Measurements from ENCODE around the gene TMEM30B. TPM values are rescaled to one million over a fixed set of nuclear protein-coding genes. Genes with fewer than 3 reads are reported as not detected.

The TMEM30B gene
- total and polyA plus RNA-seq, 9 of the 15 experiments (the other 6 are each of a cell fraction or from before 2014, with no cell fraction given): 0.04 TPM; not detected in 8

DNA sequence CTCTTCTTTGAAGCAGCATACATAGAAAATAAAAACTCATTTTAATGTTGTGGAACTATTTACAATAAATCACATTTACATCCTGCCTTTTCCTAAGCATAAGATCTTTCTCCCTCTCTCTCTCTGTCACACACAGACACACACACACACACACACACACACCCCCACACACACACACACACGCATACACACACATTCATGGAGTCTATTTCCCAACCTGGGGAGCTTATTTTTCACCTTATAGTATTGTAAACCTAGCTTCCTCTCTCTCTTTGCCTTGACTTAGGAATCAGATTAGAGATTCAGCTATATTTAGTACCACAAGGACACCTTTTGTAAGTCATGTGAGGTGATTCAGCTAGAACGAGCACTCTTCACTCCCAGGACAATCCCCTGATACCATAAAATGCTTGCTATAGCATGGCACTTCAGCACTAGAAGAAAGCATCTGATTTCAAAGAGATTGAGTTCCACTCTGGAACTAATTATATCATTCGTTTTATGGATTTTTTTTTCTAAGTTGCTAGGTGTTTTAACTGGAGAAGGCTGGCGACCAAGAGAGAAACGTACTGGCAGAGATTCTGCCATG, 23.6 kb downstream of the TMEM30B start:
- POLR2A ChIA-PET: no interaction called here
- WGBS (ENCODE audit: insufficient coverage, low coverage, missing lambda C conversion rate): 4% methylated on average over 4 of the region's 5 CpGs
- H3K4me2 ChIP-seq (ENCODE audit: insufficient read depth, low read length): no peak overlapping the region

DNA sequence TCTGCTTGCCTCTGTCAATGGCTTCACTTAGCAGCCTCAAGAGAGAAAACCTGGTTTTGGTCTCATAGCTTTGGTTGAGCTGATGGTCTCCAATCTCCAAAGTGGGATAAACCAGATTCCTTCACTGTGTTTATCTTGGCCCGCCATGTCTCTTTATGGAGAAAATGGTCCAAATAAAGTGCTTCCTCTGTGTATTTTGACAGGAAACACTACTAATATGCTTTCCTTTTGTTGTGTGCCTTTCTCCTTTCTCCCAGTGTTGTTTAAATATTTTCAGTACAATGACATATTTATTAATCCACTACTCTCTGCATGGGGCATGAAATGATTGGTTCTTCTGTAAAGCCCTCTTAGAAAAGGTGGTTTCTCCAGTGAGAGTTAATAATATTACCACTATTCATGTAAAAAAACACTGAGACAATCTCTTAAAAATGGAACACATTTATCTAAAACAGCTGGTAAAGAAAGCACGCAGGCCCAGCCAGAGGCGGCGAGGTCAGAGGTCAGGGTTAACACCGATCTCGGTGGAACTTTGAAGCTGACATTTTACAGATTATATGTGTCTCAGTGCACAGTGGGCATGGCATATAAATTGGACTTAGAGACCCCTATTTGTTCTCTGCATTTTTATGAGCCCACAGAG, 24.2 kb downstream of the TMEM30B start:
- Histone ChIP-seq H3K36me3 (ENCODE audit: control insufficient read depth, insufficient read depth, low read length) (no peaks in the 10 kb centered on the region), H3K9me1 (ENCODE audit: control insufficient read depth, insufficient read depth, low read length) (no peaks in the 10 kb centered on the region), H3K27ac (ENCODE audit: extremely low read depth, low read depth, low read length) (no peak overlapping the region), H3K4me1 (replicated peaks in 1 of 2; ENCODE audit: control insufficient read depth in 2 of 2, insufficient read depth in 2 of 2, low read length in 2 of 2) (no peaks in the 10 kb centered on the region), H2AFZ (ENCODE audit: low read depth, low read length) (no peak overlapping the region), H3K9me3 (replicated peaks; ENCODE audit: control insufficient read depth, insufficient read depth, low read depth, low read length) (no peaks in the 10 kb centered on the region), H3K79me2 (ENCODE audit: control insufficient read depth, insufficient read depth, low read length) (no peaks in the 10 kb centered on the region), H3K9ac (ENCODE audit: insufficient read depth in 1 of 2, low read depth in 2 of 2, low read length in 2 of 2) (no peak overlapping the region), H3K4me2 (ENCODE audit: insufficient read depth, low read length) (no peak overlapping the region), H3K27me3 (ENCODE audit: control insufficient read depth in 2 of 2, insufficient read depth in 2 of 2, low read length in 2 of 2) (peaks cover 0 to 9% of the 10 kb centered on the region in 2 experiments; a peak in 1 of 5 replicates), H3K4me3 (no peak overlapping the region), H4K20me1 (replicated peaks; ENCODE audit: control insufficient read depth, insufficient read depth, low read length) (no peaks in the 10 kb centered on the region)
- BruUV-seq (replicated peaks): no TSS peak
- no peak for DNase-seq (ENCODE audit: extremely low read depth in 1 of 4, low spot score in 3 of 4)
- ChIA-PET CTCF (ENCODE audit: low intra/inter-chr PET ratio) (no interaction called here), POLR2A (no interaction called here)
- in situ Hi-C loops (cut with MboI) (loop anchor here (5.0 kb wide), 1 partner anchor 635 kb away; no protein-coding TSS in a partner anchor), intact Hi-C loops (cut with micrococcal nuclease) (loop anchor here (10.0 kb wide), 1 partner anchor 922 kb away; no protein-coding TSS in a partner anchor)
- 34% methylated on average over 6 of the region's 6 CpGs for WGBS (ENCODE audit: insufficient coverage, low coverage, missing lambda C conversion rate)
- TF ChIP-seq NR2C1 (IDR thresholded peaks at IDR 0.05) (no peak), NR2C1 (tag; IDR thresholded peaks at IDR 0.05) (peak; percentile 36; the same call in 1 of the 2 replicates), ZNF583 (CRISPR knock-in tag; IDR thresholded peaks at IDR 0.05) (no peak)
- no peak for FAIRE-seq
- no peak for ATAC-seq

More for the DNA sequence above, 23.6 kb downstream of the TMEM30B start:
- CTCF ChIA-PET (ENCODE audit: low intra/inter-chr PET ratio): no interaction called here
- H3K4me1 ChIP-seq (replicated peaks in 1 of 2; ENCODE audit: control insufficient read depth in 2 of 2, insufficient read depth in 2 of 2, low read length in 2 of 2): no peaks in the 10 kb centered on the region
- TF ChIP-seq MEF2D (tag; conservative IDR thresholded peaks at IDR 0.05; ENCODE audit: low read depth) (0 out of 2 replicates have a peak, but pooled peaks have one; percentile 54), RBBP5 (IDR thresholded peaks at IDR 0.05; ENCODE audit: borderline replicate concordance, insufficient read depth, low read length, poor library complexity, severe bottlenecking) (no peak)
- FAIRE-seq (no peak), ATAC-seq (no peak), DNase-seq (ENCODE audit: extremely low read depth in 1 of 4, low spot score in 3 of 4) (no peak)
- intact Hi-C loops (cut with micrococcal nuclease) (loop anchor here (10.0 kb wide), 1 partner anchor 923 kb away; no protein-coding TSS in a partner anchor), in situ Hi-C loops (cut with MboI) (loop anchor here (5.0 kb wide), 1 partner anchor 635 kb away; no protein-coding TSS in a partner anchor)
- no peaks in the 10 kb centered on the region for H4K20me1 ChIP-seq (replicated peaks; ENCODE audit: control insufficient read depth, insufficient read depth, low read length)
- H2AFZ ChIP-seq (ENCODE audit: low read depth, low read length): no peak overlapping the region
- no peaks in the 10 kb centered on the region for H3K79me2 ChIP-seq (ENCODE audit: control insufficient read depth, insufficient read depth, low read length)
- peaks cover 0 to 5% of the 10 kb centered on the region in 2 experiments; a peak in 1 of 5 replicates for H3K27me3 ChIP-seq (ENCODE audit: control insufficient read depth in 2 of 2, insufficient read depth in 2 of 2, low read length in 2 of 2)
- H3K27ac ChIP-seq (ENCODE audit: extremely low read depth, low read depth, low read length): no peak overlapping the region
- H3K36me3 ChIP-seq (ENCODE audit: control insufficient read depth, insufficient read depth, low read length): no peaks in the 10 kb centered on the region
- no peaks in the 10 kb centered on the region for H3K9me3 ChIP-seq (replicated peaks; ENCODE audit: control insufficient read depth, insufficient read depth, low read depth, low read length)
- no peaks in the 10 kb centered on the region for H3K9me1 ChIP-seq (ENCODE audit: control insufficient read depth, insufficient read depth, low read length)
- no TSS peak for BruUV-seq (replicated peaks)
- no peak overlapping the region for H3K4me3 ChIP-seq
- H3K9ac ChIP-seq (ENCODE audit: insufficient read depth in 1 of 2, low read depth in 2 of 2, low read length in 2 of 2): no peak overlapping the region

Measured in K562 (cell line).